H1 (cell line): ENCODE data around the gene RDM1. TPM values are rescaled to one million over a fixed set of nuclear protein-coding genes. Genes with fewer than 3 reads are reported as not detected.

Source experiments
- CTCF ChIA-PET: fragments of 300-600 bp; sonication (Branson Sonifier 250); formaldehyde crosslinking; loops from one replicate; lab custom pipeline; 2021; ENCODE audit not compliant: partially characterized antibody; lab: Charles Lee
- POLR2A ChIA-PET: fragments of 300-600 bp; sonication (Branson Sonifier 250); formaldehyde crosslinking; loops from one replicate; lab custom pipeline; 2021; ENCODE audit warnings: inconsistent platforms; ENCODE audit not compliant: partially characterized antibody; lab: Charles Lee
- DNase-seq, 2 experiments: peaks; one replicate each; pipeline versions ENCODE4 v3.0.0 to v3.0.0-alpha.2; 2010 to 2022; ENCODE audit warnings: low spot score in 2 of 2, low read depth in 1 of 2, mixed read lengths in 1 of 2
- FAIRE-seq: peaks from 2 replicates; lab custom pipeline; 2011; peaks lifted over from hg19 to GRCh38; lab: Jason Lieb, UNC
- H2AFZ ChIP-seq: 2 replicates; pipeline ENCODE4 v1.8.1; 2012; ENCODE audit warnings: low read length, inconsistent platforms
- H2AK5ac ChIP-seq: 2 replicates; pipeline ENCODE4 v1.6.1; 2013; ENCODE audit warnings: low read depth, low read length
- H2BK120ac ChIP-seq: replicated peaks from 2 replicates; pipeline ENCODE3; 2013; ENCODE audit warnings: low read depth, low read length, inconsistent platforms
- H2BK12ac ChIP-seq: 2 replicates; pipeline ENCODE4 v1.6.1; 2013; ENCODE audit warnings: low read depth, low read length
- H2BK15ac ChIP-seq: 2 replicates; pipeline ENCODE4 v1.6.1; 2013; ENCODE audit warnings: low read length
- H2BK20ac ChIP-seq: 2 replicates; pipeline ENCODE4 v1.6.1; 2013; ENCODE audit warnings: low read length
- H2BK5ac ChIP-seq: 2 replicates; pipeline ENCODE4 v1.6.1; 2013; ENCODE audit warnings: low read depth, low read length
- H3K14ac ChIP-seq: 2 replicates; pipeline ENCODE4 v1.6.1; 2013; ENCODE audit warnings: inconsistent platforms; ENCODE audit not compliant: insufficient read length
- H3K18ac ChIP-seq: 2 replicates; pipeline ENCODE4 v1.6.1; 2013; ENCODE audit warnings: low read length; ENCODE audit errors: extremely low read depth
- H3K23ac ChIP-seq: 2 replicates; pipeline ENCODE4 v1.6.1; 2013; ENCODE audit warnings: inconsistent platforms; ENCODE audit not compliant: insufficient read length
- H3K23me2 ChIP-seq: 2 replicates; pipeline ENCODE4 v1.6.1; 2013; ENCODE audit warnings: low read depth, low read length
- H3K27ac ChIP-seq: 2 replicates; pipeline ENCODE4 v1.6.1; 2011; ENCODE audit warnings: low read depth, low read length, inconsistent platforms
- H3K27me3 ChIP-seq, 4 experiments: replicated peaks in 1 of 4; 1 replicate in 1 of 4; 2 replicates in 3 of 4; pipeline versions ENCODE4 v1.6.1 to v1.8.1; 2011 to 2013; ENCODE audit warnings: low read length in 3 of 4, mild to moderate bottlenecking in 3 of 4, inconsistent platforms in 2 of 4, mixed read lengths in 2 of 4, moderate library complexity in 1 of 4; ENCODE audit not compliant: control insufficient read depth in 3 of 4, insufficient read depth in 3 of 4; ENCODE audit errors: extremely low read depth in 1 of 4
- H3K36me3 ChIP-seq, 4 experiments: 2 replicates each; pipeline versions ENCODE4 v1.6.1 to v1.8.1; 2011 to 2013; ENCODE audit warnings: mild to moderate bottlenecking in 4 of 4, low read length in 3 of 4, moderate library complexity in 2 of 4, control low read depth in 1 of 4, inconsistent platforms in 1 of 4; ENCODE audit not compliant: insufficient read depth in 4 of 4, control insufficient read depth in 2 of 4
- H3K4ac ChIP-seq: replicated peaks from 2 replicates; pipeline ENCODE3; 2013; ENCODE audit warnings: low read length, low read depth, mixed read lengths, inconsistent platforms; ENCODE audit not compliant: insufficient read length
- H3K4me1 ChIP-seq, 4 experiments: replicated peaks in 1 of 4; 1 replicate in 1 of 4; 2 replicates in 3 of 4; pipeline versions ENCODE4 v1.6.1 to v1.8.1; 2011 to 2013; ENCODE audit warnings: low read length in 3 of 4, inconsistent platforms in 2 of 4, mixed read lengths in 1 of 4; ENCODE audit not compliant: insufficient read depth in 4 of 4, control insufficient read depth in 3 of 4
- H3K4me2 ChIP-seq, 2 experiments: 2 replicates each; pipeline versions ENCODE4 v1.6.1 to v1.8.1; 2011 to 2013; ENCODE audit warnings: low read depth in 2 of 2, low read length in 2 of 2, control low read depth in 1 of 2, inconsistent platforms in 1 of 2, mild to moderate bottlenecking in 1 of 2; ENCODE audit not compliant: insufficient read depth in 1 of 2
- H3K4me3 ChIP-seq, 4 experiments: fragments of 200-600, 300-600 bp in 1 of 4; sonication (generic), shearing (Covaris generic), sonication (Bioruptor Twin) in 1 of 4; 2 replicates each; pipeline versions ENCODE4 v1.5.1 to v1.8.1; 2011 to 2016; ENCODE audit warnings: low read length in 4 of 4, low read depth in 3 of 4, control low read depth in 2 of 4, inconsistent platforms in 2 of 4, mild to moderate bottlenecking in 2 of 4, mixed read lengths in 1 of 4, moderate library complexity in 1 of 4; ENCODE audit not compliant: insufficient read depth in 2 of 4; ENCODE audit errors: extremely low read depth in 1 of 4
- H3K56ac ChIP-seq: replicated peaks from 2 replicates; pipeline ENCODE3; 2013; ENCODE audit warnings: low read depth, mild to moderate bottlenecking, mixed read lengths, low read length, inconsistent platforms; ENCODE audit not compliant: insufficient read length
- H3K79me1 ChIP-seq: 2 replicates; pipeline ENCODE4 v1.6.1; 2013; ENCODE audit warnings: low read depth, low read length, control low read depth
- H3K79me2 ChIP-seq, 2 experiments: 2 replicates each; pipeline versions ENCODE4 v1.6.1 to v1.8.1; 2012 to 2013; ENCODE audit warnings: low read length in 2 of 2, mild to moderate bottlenecking in 2 of 2, inconsistent platforms in 1 of 2; ENCODE audit not compliant: insufficient read depth in 2 of 2, control insufficient read depth in 1 of 2
- H3K9ac ChIP-seq, 4 experiments: replicated peaks in 1 of 4; 1 replicate in 1 of 4; 2 replicates in 3 of 4; pipeline versions ENCODE4 v1.6.1 to v1.8.1; 2011 to 2013; ENCODE audit warnings: low read depth in 3 of 4, low read length in 3 of 4, control low read depth in 2 of 4, mild to moderate bottlenecking in 2 of 4, moderate library complexity in 2 of 4, inconsistent platforms in 1 of 4; ENCODE audit errors: extremely low read depth in 1 of 4
- H3K9me3 ChIP-seq, 2 experiments: 2 replicates each; pipeline versions ENCODE4 v1.6.1 to v1.8.1; 2012 to 2013; ENCODE audit warnings: mild to moderate bottlenecking in 2 of 2, moderate library complexity in 2 of 2, control low read depth in 1 of 2, inconsistent platforms in 1 of 2, low read depth in 1 of 2, low read length in 1 of 2, mixed read lengths in 1 of 2; ENCODE audit not compliant: insufficient read depth in 2 of 2
- H4K20me1 ChIP-seq, 2 experiments: replicated peaks in 1 of 2; 2 replicates each; pipeline versions ENCODE3 to v1.8.1; 2011 to 2013; ENCODE audit warnings: inconsistent platforms in 2 of 2, low read length in 2 of 2, mild to moderate bottlenecking in 1 of 2; ENCODE audit not compliant: insufficient read depth in 2 of 2, control insufficient read depth in 1 of 2
- H4K5ac ChIP-seq: 2 replicates; pipeline ENCODE4 v1.6.1; 2013; ENCODE audit warnings: low read length, low read depth, mixed read lengths, inconsistent platforms; ENCODE audit not compliant: insufficient read length
- H4K8ac ChIP-seq: 2 replicates; pipeline ENCODE4 v1.8.0; 2013; ENCODE audit warnings: mild to moderate bottlenecking, moderate library complexity, low read length, inconsistent platforms; ENCODE audit not compliant: insufficient read depth; ENCODE audit errors: extremely low read depth
- H4K91ac ChIP-seq: replicated peaks from 2 replicates; pipeline ENCODE3; 2013; ENCODE audit warnings: low read length, mixed read lengths, inconsistent platforms; ENCODE audit not compliant: insufficient read length
- CHD1 ChIP-seq: IDR thresholded peaks from 2 replicates; pipeline ENCODE4 v1.6.1; 2012; ENCODE audit warnings: low read depth, low read length, improper control_type of control experiment
- CTBP2 ChIP-seq: IDR thresholded peaks from 2 replicates; pipeline ENCODE4 v1.7.0; 2011; ENCODE audit warnings: borderline replicate concordance, mild to moderate bottlenecking, moderate library complexity, mixed read lengths, low read length; ENCODE audit not compliant: insufficient read depth, insufficient read length
- FOSL1 ChIP-seq: IDR thresholded peaks from 2 replicates; pipeline ENCODE4 v1.6.1; 2011; ENCODE audit warnings: mild to moderate bottlenecking, low read depth, low read length, moderate library complexity; ENCODE audit not compliant: insufficient read depth
- HDAC6 ChIP-seq: IDR thresholded peaks from one replicate; pipeline ENCODE4 v1.7.1; 2012; ENCODE audit warnings: low read depth, mild to moderate bottlenecking, inconsistent platforms, low read length, moderate library complexity
- PHF8 ChIP-seq: fragments of 200-600 bp; sonication (generic); conservative IDR thresholded peaks from 2 replicates; pipeline ENCODE4 v1.7.1; 2012; ENCODE audit warnings: low read depth, mild to moderate bottlenecking, inconsistent platforms, low read length, moderate library complexity
- RBBP5 ChIP-seq: IDR thresholded peaks from 2 replicates; pipeline ENCODE4 v1.7.1; 2012; ENCODE audit warnings: low read depth, mild to moderate bottlenecking, inconsistent platforms, low read length, moderate library complexity, borderline replicate concordance
- SIX5 ChIP-seq: IDR thresholded peaks from 2 replicates; pipeline ENCODE4 v1.6.1; 2011; ENCODE audit warnings: mild to moderate bottlenecking, low read depth, low read length
- TAF7 ChIP-seq: optimal IDR thresholded peaks from 2 replicates; pipeline ENCODE3; 2011; ENCODE audit warnings: low read depth, mild to moderate bottlenecking, inconsistent platforms, low read length, moderate library complexity, borderline replicate concordance
- ZNF274 ChIP-seq: IDR thresholded peaks from 2 replicates; pipeline ENCODE4 v1.7.0; 2012; ENCODE audit warnings: low read length, borderline replicate concordance; ENCODE audit errors: extremely low read depth
- WGBS, 2 experiments: shearing (Covaris generic) in 1 of 2; methylation state at CpG; one replicate each; pipeline versions ENCODE4 v1.1.6 to v1.1.7; 2013 to 2015; ENCODE audit warnings: low lambda C conversion rate in 2 of 2, mixed read lengths in 2 of 2, inconsistent platforms in 1 of 2, low coverage in 1 of 2, missing lambda C conversion rate in 1 of 2; ENCODE audit not compliant: insufficient replicate concordance in 2 of 2, insufficient coverage in 1 of 2, insufficient read length in 1 of 2; ENCODE audit errors: extremely low coverage in 1 of 2, missing lambda C conversion rate in 1 of 2; 5-methylcytosine and 5-hydroxymethylcytosine counted together
- polyA plus RNA-seq, 7 experiments: library from polyadenylated mRNA; depleted of rRNA in 3 of 7; stranded (reverse) in 5 of 7; unstranded in 2 of 7; fragments of >200 nt in 5 of 7; fragments of 200-250 nt in 2 of 7; gene quantifications; 1 replicate in 5 of 7; 2 replicates in 1 of 7; 4 replicates in 1 of 7; pipeline versions ENCODE4 v1.2.1 to v1.2.3, GENCODE V29; 2011 to 2013; ENCODE audit warnings: missing spikeins in 2 of 7, mixed read lengths in 2 of 7
- total RNA-seq: library from RNA; stranded (reverse); fragmentation: NEBNext Ultra II Directional; extraction: Animal tissue kit (Norgen Biotek cat#: 25700); gene quantifications from 2 replicates; pipeline ENCODE4 v1.2.1, GENCODE V29; 2021
- TF ChIP-seq, protein P1 (sequence below), 3 experiments: IDR thresholded peaks; 1 replicate in 2 of 3; 2 replicates in 1 of 3; pipeline versions ENCODE4 v1.5.1 to v1.6.1; 2011; ENCODE audit warnings: low read length in 3 of 3, mild to moderate bottlenecking in 3 of 3, inconsistent platforms in 2 of 3, low read depth in 1 of 3, moderate library complexity in 1 of 3; ENCODE audit not compliant: insufficient read depth in 1 of 3; ENCODE audit errors: control extremely low read depth in 1 of 3

The RDM1 gene
- total and polyA plus RNA-seq, 2 of the 8 experiments (the other 6 are each of a cell fraction or from before 2014, with no cell fraction given): 7.3 to 9.7 TPM

DNA sequence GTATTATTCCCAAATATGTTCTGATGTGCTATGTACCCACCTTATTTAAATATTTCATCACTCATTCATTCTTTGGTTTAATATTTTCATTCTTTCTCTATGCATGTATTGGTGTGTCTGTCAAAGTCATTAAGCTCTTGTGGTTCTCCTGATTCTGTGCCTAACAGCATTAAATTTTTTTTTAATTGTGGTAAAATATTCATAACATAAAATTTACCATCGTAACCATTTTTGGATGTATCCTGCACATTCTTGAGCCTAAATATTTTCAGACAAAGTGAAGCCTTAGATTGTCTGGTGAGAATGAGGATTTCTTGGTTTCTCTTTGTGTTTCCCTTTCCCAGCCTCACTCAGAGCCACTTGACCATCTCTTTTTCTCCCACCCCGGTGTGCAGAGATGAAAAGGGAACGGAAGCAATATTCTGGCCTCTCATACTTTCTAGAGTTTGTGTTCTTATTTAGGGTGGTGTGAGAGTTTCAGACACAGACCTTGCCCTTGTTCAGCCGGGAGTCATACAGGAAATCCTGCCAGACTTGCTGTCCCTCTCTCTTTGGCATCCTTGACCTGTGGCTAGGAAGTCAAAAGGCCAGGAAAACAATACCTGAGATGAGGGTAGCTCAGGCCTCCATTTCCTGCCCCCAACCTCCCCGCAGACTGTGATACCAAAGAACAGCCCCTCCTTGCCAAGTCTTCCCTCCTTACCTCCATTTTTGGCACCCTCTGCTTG is 55.3 kb downstream of the RDM1 start:
- no peaks in the 10 kb centered on the region for H3K79me1 ChIP-seq
- no peak overlapping the region for H3K4me3 ChIP-seq
- no peak overlapping the region for H2BK15ac ChIP-seq
- H2BK12ac ChIP-seq: no peak overlapping the region
- no peaks in the 10 kb centered on the region; a peak in 1 of 7 replicates for H3K4me1 ChIP-seq
- DNase-seq: no peak
- no peaks in the 10 kb centered on the region for H3K27me3 ChIP-seq
- no peak overlapping the region for H3K23ac ChIP-seq
- no peak overlapping the region for H4K8ac ChIP-seq
- no peak overlapping the region for H3K14ac ChIP-seq
- H2BK20ac ChIP-seq: no peak overlapping the region
- no peak overlapping the region for H3K56ac ChIP-seq
- no peaks in the 10 kb centered on the region for H3K36me3 ChIP-seq
- 80% methylated on average over 5 of the region's 5 CpGs; no CpG with 5 or more reads in 1 of the 2 experiments for WGBS, 2 experiments
- ChIA-PET POLR2A (interaction anchor here (0.8 kb wide), 1 partner anchor 17 kb away, joined by 4 read pairs; no protein-coding TSS in a partner anchor), CTCF (interaction anchor here (1.0 to 1.7 kb wide), 2 partner anchors 14 to 144 kb away, joined by 3 to 5 read pairs; no protein-coding TSS in a partner anchor)
- no peak overlapping the region for H3K4ac ChIP-seq
- H2AK5ac ChIP-seq: no peak overlapping the region
- no peak overlapping the region for H2BK120ac ChIP-seq
- no peak overlapping the region for H4K5ac ChIP-seq
- H3K9ac ChIP-seq: no peak overlapping the region
- no peak overlapping the region for H3K18ac ChIP-seq
- H3K27ac ChIP-seq: no peak overlapping the region
- H3K23me2 ChIP-seq: no peaks in the 10 kb centered on the region
- no peaks in the 10 kb centered on the region for H4K20me1 ChIP-seq
- H3K79me2 ChIP-seq: no peaks in the 10 kb centered on the region
- no peak overlapping the region for H3K4me2 ChIP-seq
- no peaks in the 10 kb centered on the region for H3K9me3 ChIP-seq
- no peak for FAIRE-seq
- H2AFZ ChIP-seq: peak overlapping the region; percentile 31; the same call in 1 of the 2 replicates
- H4K91ac ChIP-seq: no peak overlapping the region
- no peak overlapping the region for H2BK5ac ChIP-seq
- TF ChIP-seq, protein P1, sequence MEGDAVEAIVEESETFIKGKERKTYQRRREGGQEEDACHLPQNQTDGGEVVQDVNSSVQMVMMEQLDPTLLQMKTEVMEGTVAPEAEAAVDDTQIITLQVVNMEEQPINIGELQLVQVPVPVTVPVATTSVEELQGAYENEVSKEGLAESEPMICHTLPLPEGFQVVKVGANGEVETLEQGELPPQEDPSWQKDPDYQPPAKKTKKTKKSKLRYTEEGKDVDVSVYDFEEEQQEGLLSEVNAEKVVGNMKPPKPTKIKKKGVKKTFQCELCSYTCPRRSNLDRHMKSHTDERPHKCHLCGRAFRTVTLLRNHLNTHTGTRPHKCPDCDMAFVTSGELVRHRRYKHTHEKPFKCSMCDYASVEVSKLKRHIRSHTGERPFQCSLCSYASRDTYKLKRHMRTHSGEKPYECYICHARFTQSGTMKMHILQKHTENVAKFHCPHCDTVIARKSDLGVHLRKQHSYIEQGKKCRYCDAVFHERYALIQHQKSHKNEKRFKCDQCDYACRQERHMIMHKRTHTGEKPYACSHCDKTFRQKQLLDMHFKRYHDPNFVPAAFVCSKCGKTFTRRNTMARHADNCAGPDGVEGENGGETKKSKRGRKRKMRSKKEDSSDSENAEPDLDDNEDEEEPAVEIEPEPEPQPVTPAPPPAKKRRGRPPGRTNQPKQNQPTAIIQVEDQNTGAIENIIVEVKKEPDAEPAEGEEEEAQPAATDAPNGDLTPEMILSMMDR (IDR thresholded peaks at IDR 0.05; ENCODE audit: control extremely low read depth in 1 of 3, insufficient read depth in 1 of 3, low read depth in 1 of 3, low read length in 3 of 3): no peak
- TF ChIP-seq CTBP2: no peak
- TF ChIP-seq TAF7: no peak
- TF ChIP-seq CHD1: no peak
- no peak for TF ChIP-seq RBBP5
- TF ChIP-seq HDAC6: no peak
- no peak for TF ChIP-seq PHF8
- no peak for TF ChIP-seq FOSL1
- no peak for TF ChIP-seq SIX5
- TF ChIP-seq ZNF274: no peak
